ENCODE data around the gene NTM.

Gene NTM

GRCh38 chr11:131609921-131610320, 239.5 kb downstream of the NTM start:
- no peak for DNase-seq

GRCh38 chr11:131611322-131611721, 240.9 kb downstream of the NTM start:
- DNase-seq: no peak

- DNase-seq: no peak
These were observed 242.1 kb downstream of the NTM start for GRCh38 chr11:131612533-131612932.

- no peak for DNase-seq
These were observed 244.2 kb downstream of the NTM start for GRCh38 chr11:131614631-131615030.

DNA sequence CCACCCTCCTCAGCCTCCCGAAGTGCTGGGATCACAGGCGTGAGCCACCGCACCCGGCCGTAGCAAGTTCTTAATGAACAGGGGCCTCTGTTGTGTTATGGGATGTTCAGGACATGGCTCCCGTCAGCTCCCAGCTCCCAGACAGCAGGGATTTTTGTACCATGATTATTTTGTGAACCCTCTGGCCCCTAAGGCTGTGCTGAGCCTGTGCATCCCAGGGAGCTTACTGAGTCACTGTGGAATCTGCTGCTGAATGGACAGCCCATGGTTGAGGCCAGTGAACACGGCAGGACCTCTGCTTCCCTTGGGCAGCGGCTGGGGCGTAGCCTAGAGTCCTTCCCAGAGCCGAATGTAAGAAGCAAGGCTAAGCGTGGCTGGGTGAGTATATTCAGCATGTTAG, 245.2 kb downstream of the NTM start:
- no peak for DNase-seq

DNA sequence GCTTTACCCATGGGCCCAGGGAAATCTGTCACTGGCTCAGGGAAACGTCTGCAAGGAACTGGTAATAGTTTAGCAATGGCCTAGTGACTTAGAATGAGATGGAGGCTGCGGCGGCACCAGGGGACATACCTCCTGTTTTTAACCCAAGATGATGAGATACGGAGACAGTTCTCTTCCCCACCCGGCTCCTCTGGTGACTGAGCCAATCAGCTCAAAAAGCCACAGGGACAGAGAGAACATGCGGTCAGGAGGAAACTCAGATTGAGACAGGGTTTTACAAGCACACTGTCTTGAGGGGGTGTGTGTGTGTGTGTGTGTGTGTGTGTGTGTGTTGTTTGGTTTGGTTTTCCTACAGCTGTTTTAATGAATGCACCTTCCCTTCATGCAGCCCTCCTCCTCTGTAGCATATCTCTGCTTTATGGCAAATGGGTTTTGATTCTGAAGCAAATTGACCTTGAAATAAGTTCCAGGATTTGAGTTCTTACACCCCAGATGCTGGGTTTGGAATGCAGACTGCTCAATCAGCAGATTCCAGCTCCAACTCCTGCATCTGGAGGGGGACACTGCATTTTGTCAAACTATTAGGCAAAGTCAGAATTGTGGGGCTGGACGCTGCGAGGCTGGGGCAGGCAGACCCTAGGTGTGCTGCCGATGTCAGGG, 246.2 kb downstream of the NTM start:
- no peak for DNase-seq

DNA sequence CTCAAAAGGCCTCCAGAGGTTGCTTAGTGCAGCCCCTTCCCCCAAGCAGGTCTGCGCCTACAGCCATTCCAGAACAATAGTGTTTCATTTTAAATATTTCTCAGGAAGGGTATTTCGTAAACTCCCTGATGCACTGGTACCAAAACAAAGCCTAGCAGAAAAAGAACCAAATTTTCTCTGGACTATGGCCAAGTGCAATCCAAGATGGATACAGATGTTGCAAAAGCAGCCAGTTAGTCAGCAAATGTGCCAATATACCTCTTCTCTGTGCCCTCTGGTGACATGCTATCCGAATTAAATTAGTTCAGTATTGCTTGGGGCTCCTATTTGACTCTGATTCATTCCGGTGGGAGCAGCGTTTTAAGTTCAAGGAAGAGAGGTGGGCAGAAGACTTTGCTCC, 247.8 kb downstream of the NTM start:
- no peak for DNase-seq

- DNase-seq: no peak
These were observed 251.8 kb downstream of the NTM start for GRCh38 chr11:131622193-131622592.

- no peak for DNase-seq
These were observed 254.1 kb downstream of the NTM start for GRCh38 chr11:131624531-131624930.

GRCh38 chr11:131626788-131627187, 256.4 kb downstream of the NTM start:
- DNase-seq: no peak

DNA sequence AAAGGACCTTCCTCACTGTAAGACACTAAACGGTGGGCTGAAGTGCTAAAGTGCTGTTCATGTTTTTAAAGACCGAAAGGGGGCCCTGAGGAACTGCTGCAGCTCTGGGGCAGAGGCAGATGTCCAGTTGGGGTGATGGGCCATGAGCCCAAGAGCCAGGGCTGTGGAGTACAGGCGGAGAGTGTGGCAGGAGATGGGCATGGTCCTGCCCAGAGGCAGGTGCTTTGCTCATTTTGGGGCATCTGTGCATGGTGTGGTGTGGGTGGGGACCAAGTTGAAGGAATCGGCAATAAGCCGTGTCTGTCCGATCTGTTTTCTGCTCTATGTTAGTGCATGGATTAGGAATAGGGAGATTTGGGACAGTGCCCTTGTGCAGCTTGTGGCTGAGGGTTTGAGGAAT, 258.3 kb downstream of the NTM start:
- no peak for DNase-seq

DNA sequence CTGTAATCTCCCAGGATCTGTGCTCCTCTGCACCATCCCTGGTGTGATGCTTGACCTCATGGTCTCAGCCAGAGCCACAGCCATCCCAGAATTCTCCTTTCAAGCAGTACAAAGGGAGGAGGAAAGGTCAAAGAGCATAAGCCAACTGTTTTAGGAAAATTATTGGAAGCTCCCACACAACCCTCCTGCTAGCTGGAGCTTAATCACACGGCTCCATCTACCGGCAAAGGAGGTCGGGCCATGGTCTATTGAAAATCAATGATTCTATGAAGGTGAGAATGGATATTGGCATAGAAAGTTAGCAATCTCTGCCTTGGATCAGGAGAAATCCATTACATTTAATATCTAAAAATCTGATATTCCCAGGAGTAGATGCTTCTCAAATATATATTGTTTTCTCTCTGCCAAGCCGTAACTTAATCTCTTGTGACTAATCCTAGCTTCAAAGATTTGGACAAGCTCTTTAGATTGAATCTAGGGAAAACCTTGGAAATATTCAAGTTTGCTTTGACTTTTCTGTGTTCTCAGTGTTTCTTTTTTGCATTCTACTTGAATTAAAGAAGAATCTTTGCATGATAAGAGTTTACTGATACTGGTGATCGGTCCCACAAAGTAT, 259.6 kb downstream of the NTM start:
- DNase-seq: no peak

GRCh38 chr11:131632971-131633370, 262.6 kb downstream of the NTM start:
- no peak for DNase-seq

DNA sequence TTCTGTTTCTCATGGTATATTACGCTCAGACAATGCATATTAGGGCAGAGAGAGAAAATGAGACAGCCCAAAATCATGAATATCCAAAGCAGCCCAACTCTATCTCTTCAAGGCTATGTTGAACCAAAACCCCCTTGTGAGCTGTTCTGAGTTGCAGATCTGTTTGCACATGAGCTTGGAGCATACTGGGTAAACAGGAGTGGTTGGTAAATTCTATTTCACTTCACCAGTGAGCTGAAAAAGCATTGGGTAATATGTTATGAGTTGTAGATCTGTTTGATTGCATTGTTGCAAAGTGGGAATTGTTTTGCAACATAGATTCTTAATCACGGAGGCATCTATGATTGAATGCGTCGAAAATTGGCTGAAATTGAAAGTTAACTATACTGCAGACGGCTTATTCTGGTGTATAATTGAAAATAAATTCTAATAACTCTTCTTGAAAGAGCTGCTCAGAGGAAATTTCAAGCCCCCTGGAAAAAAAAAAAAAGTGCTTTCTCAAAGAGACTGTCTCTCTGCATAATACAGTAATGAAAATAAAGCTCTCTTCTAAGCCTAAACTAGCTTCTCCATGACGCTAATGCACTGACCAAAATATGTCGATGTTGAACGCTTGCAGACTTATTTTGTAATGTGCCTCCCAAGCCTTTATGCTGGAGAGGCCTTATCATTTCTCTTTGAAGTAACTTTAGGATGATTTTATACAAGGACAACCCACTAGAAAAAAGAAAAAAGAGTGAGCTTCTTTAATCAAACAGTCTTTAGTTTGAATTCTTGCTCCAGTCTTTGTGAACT, 263.7 kb downstream of the NTM start:
- DNase-seq: no peak

- no peak for DNase-seq
These were observed 267.2 kb downstream of the NTM start for GRCh38 chr11:131637469-131638175.

DNA sequence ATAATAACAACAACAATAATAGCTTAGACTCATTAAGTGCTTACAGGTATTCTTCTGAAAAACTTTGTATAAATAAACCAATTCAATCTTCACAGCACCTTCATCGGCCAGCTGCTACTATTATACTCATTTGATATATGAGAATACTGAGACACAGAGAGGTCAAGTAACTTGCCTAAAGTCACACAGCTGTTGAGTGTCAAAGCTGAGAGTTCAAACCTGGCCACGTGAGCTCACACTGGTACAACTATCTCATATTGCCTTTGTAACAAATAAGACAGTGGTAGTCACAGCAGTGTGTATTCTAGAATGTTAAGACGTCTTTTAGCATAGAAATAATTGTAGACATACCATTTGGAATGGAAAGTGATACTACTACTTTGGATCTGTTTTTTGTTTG, 268.5 kb downstream of the NTM start:
- DNase-seq: no peak

DNA sequence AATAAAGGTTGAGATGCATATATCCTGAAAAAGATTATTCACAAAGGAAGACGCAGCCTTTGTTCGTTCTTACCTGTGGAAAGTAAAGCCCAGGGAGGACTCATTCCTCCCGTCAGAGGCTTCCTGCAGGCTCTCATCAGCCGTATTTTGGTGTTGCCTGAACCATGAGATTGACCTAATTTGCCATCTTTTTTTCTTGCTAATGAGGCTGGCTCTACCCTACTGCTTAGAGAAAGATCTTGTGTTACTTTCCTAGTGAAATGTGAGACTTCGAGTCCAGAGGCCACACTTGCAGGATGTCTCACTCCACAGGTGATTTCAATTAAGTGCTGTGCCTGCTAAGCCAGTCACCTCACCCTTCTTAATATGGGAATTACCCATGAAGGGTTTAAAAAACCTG, 269.9 kb downstream of the NTM start:
- DNase-seq: no peak

DNA sequence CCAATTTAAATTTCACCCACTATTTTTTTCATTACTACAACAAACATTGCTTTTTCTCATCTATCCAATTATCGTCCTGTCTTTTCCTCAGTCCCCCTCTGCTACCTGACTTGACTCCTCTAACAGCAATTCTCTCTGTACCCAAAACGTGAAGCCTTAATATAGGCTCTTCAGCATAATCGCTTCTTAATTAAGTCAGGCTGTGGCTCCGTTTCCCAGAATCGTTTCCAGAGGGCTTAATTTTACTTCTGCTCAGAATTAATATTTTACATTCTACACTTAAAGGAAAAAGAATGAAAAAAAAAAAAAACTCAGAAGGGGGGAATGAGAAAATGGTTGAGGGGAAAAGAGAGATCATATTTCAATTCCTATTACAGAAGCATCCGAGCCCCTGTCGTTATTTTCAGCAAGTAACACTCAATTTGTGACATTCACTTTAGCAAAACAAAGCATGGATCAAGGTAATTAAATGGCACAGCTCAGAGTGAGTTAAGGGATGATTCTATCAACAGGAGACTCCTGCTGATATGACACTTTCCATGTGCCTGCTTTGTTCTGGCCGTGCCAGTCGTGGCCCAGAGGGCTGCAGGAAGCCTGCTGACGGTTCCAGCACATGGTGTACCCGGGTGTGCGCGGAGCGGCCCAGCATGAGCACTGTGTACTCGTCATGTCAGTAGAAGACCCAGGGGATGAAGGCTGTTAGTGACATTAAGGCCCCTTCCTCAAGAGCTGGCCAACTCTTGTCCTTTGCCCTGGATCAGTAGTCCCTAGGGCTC, 272.5 kb downstream of the NTM start:
- no peak for DNase-seq

DNA sequence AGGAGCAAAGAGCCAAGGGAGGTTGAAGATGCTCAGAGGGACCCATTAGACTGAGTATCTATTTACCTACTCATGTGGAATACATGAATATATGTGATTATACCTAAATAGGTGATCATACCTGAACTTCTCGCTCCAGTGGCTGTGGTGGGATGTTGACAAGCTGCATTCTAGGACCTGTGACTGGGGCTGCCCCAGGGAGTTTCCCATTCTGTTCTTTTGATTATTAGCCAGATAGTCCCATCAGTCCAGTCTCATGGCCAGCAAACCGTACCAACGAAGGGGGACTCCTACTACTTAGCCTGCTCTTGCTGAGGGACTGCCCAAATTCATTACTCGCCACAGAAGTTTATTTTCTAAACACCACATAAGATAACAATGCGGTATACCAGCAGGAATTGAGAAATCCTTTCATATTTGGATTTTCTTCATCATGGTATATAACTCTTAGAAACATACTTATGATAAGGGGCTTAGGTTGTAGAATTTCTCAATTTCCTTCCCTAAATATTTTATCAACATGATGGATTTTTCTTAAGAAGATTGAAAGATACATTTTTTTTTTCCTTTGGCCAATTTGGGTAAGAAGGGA, 273.9 kb downstream of the NTM start:
- no peak for DNase-seq

DNA sequence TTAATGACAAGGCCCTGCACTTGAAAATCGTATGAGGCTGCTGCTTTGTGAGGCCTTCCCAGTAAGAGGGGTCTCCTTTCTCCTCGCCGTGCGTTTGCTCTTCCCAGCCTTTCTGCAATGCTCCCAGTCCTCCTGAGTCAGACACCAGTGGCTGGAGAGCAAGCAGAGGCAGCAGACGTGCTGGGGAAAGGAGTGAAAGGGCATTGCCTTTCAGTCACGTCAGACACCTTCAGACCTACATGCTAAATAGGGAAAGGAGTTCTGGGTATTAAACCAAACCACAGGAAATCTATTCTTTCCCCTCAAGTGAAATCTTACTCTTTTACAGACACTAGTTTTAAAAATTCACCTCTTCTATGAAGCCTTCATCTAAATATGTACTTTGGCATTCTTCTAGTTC, 274.8 kb downstream of the NTM start:
- DNase-seq: no peak

DNA sequence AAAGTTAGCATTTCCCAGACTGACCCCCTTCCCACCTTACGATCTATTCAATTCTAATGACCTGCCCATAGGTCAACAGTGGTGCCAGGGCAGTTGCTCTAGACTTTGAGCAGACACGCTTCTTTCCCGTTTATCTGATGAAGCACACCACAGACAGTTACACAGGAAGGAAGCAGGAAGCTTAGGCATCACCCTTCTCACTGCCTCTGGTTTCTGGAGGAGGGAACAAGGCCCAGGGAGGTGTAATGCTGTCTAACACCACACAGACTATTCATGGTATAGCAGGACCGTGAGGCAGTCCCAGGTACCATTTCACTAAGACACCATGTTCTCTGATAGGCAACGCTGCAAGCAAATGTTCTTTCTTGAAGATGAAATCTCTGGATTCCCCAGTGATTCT, 279.4 kb downstream of the NTM start:
- no peak for DNase-seq

- no peak for DNase-seq
These were observed 281.8 kb downstream of the NTM start for GRCh38 chr11:131652231-131652630.

Measured in AML-193 (cell line).